K562 treated with DMSO at 1 percent for 4 hours (cell line): ENCODE measurements around the gene FRMPD1. TPM values are rescaled to one million over a fixed set of nuclear protein-coding genes. Genes with fewer than 3 reads are reported as not detected.

Source experiments
- total RNA-seq: library from RNA; unstranded; fragments of 300-600 nt; gene quantifications from 2 replicates; pipeline ENCODE4 v1.2.3, GENCODE V29; 2022; ENCODE audit not compliant: insufficient read depth

The FRMPD1 gene, protein sequence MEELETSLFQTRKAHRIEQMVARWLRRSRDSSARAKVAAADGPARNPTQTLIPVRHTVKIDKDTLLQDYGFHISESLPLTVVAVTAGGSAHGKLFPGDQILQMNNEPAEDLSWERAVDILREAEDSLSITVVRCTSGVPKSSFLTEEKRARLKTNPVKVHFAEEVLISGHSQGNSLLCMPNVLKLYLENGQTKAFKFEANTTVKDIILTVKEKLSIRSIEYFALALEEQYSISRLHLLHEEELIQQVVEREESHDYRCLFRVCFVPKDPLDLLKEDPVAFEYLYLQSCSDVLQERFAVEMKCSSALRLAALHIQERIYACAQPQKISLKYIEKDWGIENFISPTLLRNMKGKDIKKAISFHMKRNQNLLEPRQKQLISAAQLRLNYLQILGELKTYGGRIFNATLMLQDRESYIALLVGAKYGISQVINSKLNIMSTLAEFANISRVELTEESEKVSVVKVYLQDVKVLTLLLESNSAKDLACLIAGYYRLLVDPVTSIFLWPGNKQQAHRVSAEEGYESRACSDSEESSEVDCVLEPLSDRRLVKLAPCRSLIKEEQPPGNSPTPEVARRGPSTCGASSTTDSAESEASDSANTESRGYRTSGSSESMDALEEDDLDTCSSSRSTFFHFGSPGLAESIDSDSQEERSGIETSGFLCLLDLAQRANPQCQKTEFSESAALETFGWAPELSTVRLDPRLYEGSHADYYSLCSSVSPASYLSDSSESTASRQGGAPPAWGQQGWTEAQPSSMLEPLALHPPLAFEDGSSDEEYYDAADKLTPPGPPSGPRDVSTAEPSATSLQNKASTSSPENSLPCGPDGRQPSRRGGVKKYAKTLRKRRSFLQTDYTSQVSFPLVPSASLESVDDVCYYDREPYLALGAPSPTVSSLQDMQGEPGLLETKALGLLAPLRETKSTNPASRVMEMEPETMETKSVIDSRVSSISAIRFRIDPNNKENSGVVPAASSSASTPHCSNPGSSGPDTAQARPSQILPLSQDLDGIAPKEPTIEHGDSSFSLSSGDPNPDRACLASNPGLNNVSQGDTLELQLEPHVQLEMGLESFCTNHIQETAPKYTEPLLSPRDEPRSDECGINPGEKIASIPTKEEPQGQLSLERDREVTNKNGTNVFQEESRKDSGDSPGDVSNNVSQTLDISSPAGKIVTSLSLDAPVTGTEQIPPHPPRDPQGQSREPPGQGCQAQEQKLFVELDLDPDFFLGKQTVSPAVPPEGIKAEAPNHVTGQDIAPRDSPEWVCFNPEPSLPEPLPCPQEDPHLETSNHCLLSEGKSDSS (N-terminal part only)
- total RNA-seq, result not detected in 2 replicates

DNA sequence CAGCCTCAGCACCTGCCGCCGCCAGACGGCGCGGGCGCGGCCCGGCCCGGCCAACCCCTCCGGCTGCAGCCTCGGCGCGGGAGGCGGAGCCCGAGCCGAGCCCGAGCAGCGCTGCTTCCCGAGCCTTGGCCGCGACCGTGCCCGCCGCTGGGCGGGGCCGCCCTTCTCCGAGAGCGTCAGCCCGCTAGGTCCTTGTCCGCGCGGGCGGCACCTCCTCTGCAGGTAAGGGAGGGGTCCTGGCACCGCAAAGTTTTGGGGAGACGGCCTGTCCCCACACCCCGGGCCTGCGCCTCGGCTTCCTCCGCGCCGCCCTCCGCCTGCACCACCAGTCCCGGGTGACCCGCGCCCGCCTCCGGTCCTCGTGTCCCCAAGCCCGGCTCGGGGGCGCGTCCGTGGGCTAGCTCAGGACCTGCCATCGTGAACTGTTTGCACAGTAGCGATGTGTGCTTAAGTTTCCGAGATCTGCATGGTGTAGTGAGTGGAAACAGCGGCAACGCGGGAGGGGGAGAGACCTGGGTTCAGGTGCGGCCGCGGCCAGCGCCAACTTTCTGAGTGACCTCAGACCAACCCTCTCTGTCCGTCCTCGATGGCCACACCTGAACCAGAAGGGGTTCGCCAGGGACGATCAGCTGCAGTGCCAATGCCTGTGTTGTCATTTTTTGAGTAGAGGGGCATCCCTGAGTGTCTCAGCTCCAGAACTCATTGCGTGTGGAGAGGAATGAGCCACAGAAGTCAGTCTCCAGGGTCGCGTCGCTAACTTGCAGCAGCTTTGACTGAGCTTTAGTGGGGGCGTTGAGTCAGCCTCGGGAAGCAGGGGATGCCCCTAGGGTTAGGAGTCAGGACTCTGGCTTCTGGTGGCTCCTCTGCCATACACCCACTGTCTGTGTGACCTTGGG is at the start of gene FRMPD1:
Gene FRMPD1, plus strand, starts transcription at position 82 of the 896 bp plus-strand sequence. CDS start 41,688 bp downstream, outside the sequence.

DNA sequence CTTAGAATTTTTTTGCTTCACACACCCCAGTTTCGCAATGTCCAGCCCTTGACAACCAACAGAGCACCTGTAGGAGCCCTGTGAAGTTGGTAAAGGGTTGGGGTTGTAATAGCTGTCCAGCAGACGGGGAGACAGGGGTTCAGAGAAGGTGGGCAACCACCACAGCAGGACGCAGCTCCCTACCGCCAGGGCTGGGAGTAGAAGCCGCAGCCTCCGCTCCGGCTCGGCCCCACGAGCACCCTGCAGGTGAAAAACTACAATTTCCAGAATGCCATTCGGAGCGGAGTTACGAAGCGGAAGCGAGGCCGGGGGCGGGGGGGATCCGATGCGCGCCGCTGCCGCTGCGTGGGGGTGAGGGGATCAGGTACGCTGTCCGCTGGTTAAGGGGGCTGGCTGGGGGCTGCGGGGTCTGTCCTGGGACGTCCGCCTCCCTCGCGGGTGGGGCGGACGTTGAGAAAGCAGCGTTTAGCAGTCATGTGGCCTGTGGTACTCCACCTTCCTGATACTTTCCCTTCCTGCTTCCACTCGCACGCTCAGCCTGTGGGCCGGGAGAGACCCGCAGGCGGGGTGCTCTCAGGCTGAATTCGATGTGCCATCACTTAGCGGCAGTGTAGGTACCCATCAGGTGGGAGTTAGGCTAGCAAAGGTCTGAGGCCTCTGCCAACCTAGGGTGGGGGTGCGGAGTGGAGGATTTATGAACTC is 102.9 kb downstream of the FRMPD1 start, which contains the start of gene TRMT10B:
Gene TRMT10B, plus strand, starts transcription at position 317 of the 702 bp plus-strand sequence. CDS start 8,127 bp downstream, outside the sequence.

GRCh38 chr9:37784616-37785483 is 134.1 kb downstream of the FRMPD1 start, which contains the start of gene EXOSC3:
EXOSC3 (minus strand) TSS chr9:37785064; CDS start chr9:37785044, 20 bp downstream.

Other genes starting within 250 kb of the FRMPD1 start
- 172 and 209 TPM in 2 replicates for gene GRHPR, start 228.3 kb upstream of the FRMPD1 start, total RNA-seq
- gene ZBTB5, start 185.5 kb upstream of the FRMPD1 start, total RNA-seq, result 17.5 and 21.2 TPM in 2 replicates
- 30.2 and 32.6 TPM in 2 replicates for gene POLR1E, start 165.0 kb upstream of the FRMPD1 start, total RNA-seq
- 17.4 and 22.0 TPM in 2 replicates for gene FBXO10, start 74.6 kb upstream of the FRMPD1 start, total RNA-seq
- 131 and 135 TPM in 2 replicates for gene TOMM5, start 58.4 kb upstream of the FRMPD1 start, total RNA-seq
- gene TRMT10B, start 102.9 kb downstream of the FRMPD1 start, total RNA-seq, result 6.3 and 6.4 TPM in 2 replicates
- 17.9 and 48.4 TPM in 2 replicates for gene EXOSC3, start 134.1 kb downstream of the FRMPD1 start, total RNA-seq
- gene DCAF10, start 149.8 kb downstream of the FRMPD1 start, total RNA-seq, result 18.9 and 19.3 TPM in 2 replicates